CD8-positive, alpha-beta memory T cell (primary cell): ENCODE measurements around the gene MET. TPM values are rescaled to one million over a fixed set of nuclear protein-coding genes. Genes with fewer than 3 reads are reported as not detected.
"Not testable (repeated sequence)": the region's sequence is repeated elsewhere in the genome, so short reads cannot be mapped to it uniquely, and the experiment has no call there.

ENCODE experiments used
- CTCF ChIA-PET: fragments of 350-600 bp; sonication (Branson Sonifier 250); formaldehyde crosslinking; loops from one replicate; lab custom pipeline; 2021; ENCODE audit warnings: antibody characterized with exemption; lab: Charles Lee
- POLR2A ChIA-PET: fragments of 350-600 bp; sonication (Branson Sonifier 250); formaldehyde crosslinking; loops from one replicate; lab custom pipeline; 2021; ENCODE audit warnings: antibody characterized with exemption; lab: Charles Lee
- DNase-seq, 5 donors: peaks; one replicate each; pipeline versions ENCODE4 v3.0.0 to v3.0.0-alpha.2; 2020 to 2022; ENCODE audit warnings: mixed read lengths in 1 of 5
- H3K27ac ChIP-seq: one replicate; pipeline ENCODE4 v1.7.0; 2013; ENCODE audit warnings: low read depth, mild to moderate bottlenecking, low read length, moderate library complexity
- H3K27me3 ChIP-seq: 2 replicates; pipeline ENCODE4 v1.7.0; 2013; ENCODE audit warnings: low read length, mild to moderate bottlenecking; ENCODE audit not compliant: insufficient read depth, poor library complexity, severe bottlenecking
- H3K36me3 ChIP-seq: 2 replicates; pipeline ENCODE4 v1.7.0; 2013; ENCODE audit warnings: mild to moderate bottlenecking, low read length, moderate library complexity; ENCODE audit not compliant: insufficient read depth
- H3K4me1 ChIP-seq: 2 replicates; pipeline ENCODE4 v1.7.0; 2013; ENCODE audit warnings: mild to moderate bottlenecking, low read length, moderate library complexity; ENCODE audit not compliant: insufficient read depth
- H3K4me3 ChIP-seq: 2 replicates; pipeline ENCODE4 v1.7.0; 2013; ENCODE audit warnings: mild to moderate bottlenecking, low read length
- H3K9me3 ChIP-seq: 2 replicates; pipeline ENCODE4 v1.7.0; 2013; ENCODE audit warnings: mild to moderate bottlenecking, low read length
- H3K27ac Mint-ChIP-seq, 8 donors: one replicate each; pipeline ENCODE4 v1.8.0; 2020 to 2021; ENCODE audit warnings: mixed read lengths in 8 of 8, mild to moderate bottlenecking in 6 of 8, inconsistent platforms in 3 of 8, moderate library complexity in 3 of 8
- H3K27me3 Mint-ChIP-seq, 2 donors: one replicate each; pipeline ENCODE4 v1.8.0; 2020 to 2021; ENCODE audit warnings: mixed read lengths in 2 of 2, mild to moderate bottlenecking in 1 of 2, moderate library complexity in 1 of 2
- H3K36me3 Mint-ChIP-seq, 3 donors: one replicate each; pipeline ENCODE4 v1.8.0; 2020 to 2021; ENCODE audit warnings: mixed read lengths in 3 of 3, inconsistent platforms in 1 of 3, mild to moderate bottlenecking in 1 of 3
- H3K4me1 Mint-ChIP-seq, 3 donors: one replicate each; pipeline ENCODE4 v1.8.0; 2020 to 2021; ENCODE audit warnings: mixed read lengths in 3 of 3, inconsistent platforms in 1 of 3, mild to moderate bottlenecking in 1 of 3
- H3K4me3 Mint-ChIP-seq, 7 donors: one replicate each; pipeline ENCODE4 v1.8.0; 2020 to 2021; ENCODE audit warnings: mixed read lengths in 7 of 7, mild to moderate bottlenecking in 6 of 7, moderate library complexity in 4 of 7, inconsistent platforms in 2 of 7
- H3K9me3 Mint-ChIP-seq, 5 donors: one replicate each; pipeline ENCODE4 v1.8.0; 2020 to 2022; ENCODE audit warnings: mixed read lengths in 5 of 5, mild to moderate bottlenecking in 3 of 5, moderate library complexity in 2 of 5, inconsistent platforms in 1 of 5
- polyA plus RNA-seq: library from polyadenylated mRNA; unstranded; fragments of 300-500 nt; fragmentation: Illumina TruSeq; gene quantifications from one replicate; pipeline ENCODE4 v1.2.3, GENCODE V29; 2021
- total RNA-seq, 2 experiments: library from RNA; stranded (reverse); gene quantifications; one replicate each; pipeline ENCODE4 v1.2.3, GENCODE V29; 2021

MET gene
- total and polyA plus RNA-seq, 3 experiments from 2014 or later, result 3.1 to 4.3 TPM; not detected in 1

DNA sequence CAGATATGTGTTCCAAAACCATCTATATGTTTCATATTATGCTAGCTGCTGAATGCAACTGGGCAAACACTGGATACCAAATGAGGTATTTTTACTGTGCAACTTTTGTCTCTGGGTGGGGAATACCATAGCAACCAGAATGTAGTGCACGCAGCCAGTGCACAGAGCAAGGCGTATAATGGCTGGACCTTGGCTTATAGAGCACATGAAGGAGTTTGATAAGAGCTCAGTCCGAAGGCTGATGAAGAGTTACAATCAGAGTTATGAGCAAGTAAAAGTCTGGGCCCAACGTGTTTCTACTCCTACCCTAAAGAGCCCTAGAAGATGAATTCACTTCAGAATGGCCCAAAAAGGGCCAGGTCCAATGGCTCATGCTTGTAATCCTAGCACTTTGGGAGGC is 82.2 kb downstream of the MET start:
- H3K27ac Mint-ChIP-seq, result no peak overlapping the region
- Histone ChIP-seq H3K27ac (no peak overlapping the region), H3K4me1 (no peaks in the 10 kb centered on the region), H3K4me3 (no peak overlapping the region), H3K36me3 (no peaks in the 10 kb centered on the region), H3K9me3 (no peaks in the 10 kb centered on the region), H3K27me3 (no peaks in the 10 kb centered on the region)
- POLR2A ChIA-PET, result no interaction called here
- no peaks in the 10 kb centered on the region for H3K36me3 Mint-ChIP-seq
- CTCF ChIA-PET, result interaction anchor here (0.6 kb wide), 1 partner anchor 124 kb away, joined by 4 read pairs; no protein-coding TSS in a partner anchor
- peaks cover 0 to 13% (median 6%) of the 10 kb centered on the region in 5 donors for H3K9me3 Mint-ChIP-seq
- DNase-seq, result no peak
- H3K27me3 Mint-ChIP-seq, result peaks cover 0 to 7% of the 10 kb centered on the region in 2 donors
- no peaks in the 10 kb centered on the region for H3K4me1 Mint-ChIP-seq
- no peak overlapping the region for H3K4me3 Mint-ChIP-seq

DNA sequence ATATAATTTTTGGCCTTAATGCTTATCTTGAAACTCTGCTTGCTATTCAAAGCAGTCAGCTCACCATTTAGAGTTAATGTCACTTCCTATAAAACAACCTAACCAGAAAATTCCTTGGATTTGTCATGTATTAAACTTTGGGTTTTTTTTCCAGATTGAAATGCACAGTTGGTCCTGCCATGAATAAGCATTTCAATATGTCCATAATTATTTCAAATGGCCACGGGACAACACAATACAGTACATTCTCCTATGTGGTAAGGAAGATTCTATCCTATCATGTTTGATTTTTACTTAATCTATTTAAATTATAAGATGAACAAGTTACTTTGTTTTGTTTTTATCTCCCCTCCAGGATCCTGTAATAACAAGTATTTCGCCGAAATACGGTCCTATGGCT is 85.3 kb downstream of the MET start:
- POLR2A ChIA-PET, result no interaction called here
- H3K27ac ChIP-seq, result no peak overlapping the region
- CTCF ChIA-PET, result no interaction called here

DNA sequence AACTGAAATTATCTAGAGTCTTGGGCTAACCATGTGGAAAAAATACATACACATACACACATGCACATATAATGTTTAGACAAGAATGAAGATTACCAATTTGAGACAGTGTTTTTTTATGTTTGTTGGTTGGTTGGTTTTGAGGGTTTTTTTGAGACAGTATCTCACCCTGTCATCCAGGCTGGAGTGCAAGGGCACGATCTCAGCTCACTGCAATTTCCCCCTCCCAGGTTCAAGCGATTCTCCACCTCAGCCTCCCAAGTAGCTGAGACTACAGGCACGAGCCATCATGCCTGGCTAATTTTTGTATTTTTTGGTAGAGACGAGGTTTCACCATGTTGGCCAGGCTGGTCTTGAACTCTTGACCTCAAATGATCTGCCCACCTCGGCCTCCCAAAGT is 87.6 kb downstream of the MET start:
- H3K4me1 ChIP-seq, H3K9me3 Mint-ChIP-seq, H3K36me3 Mint-ChIP-seq, H3K9me3 ChIP-seq, H3K4me3 ChIP-seq, H3K27me3 Mint-ChIP-seq, H3K27ac ChIP-seq, H3K4me1 Mint-ChIP-seq, H3K4me3 Mint-ChIP-seq, H3K36me3 ChIP-seq, CTCF ChIA-PET, H3K27ac Mint-ChIP-seq, H3K27me3 ChIP-seq, DNase-seq, POLR2A ChIA-PET: not testable (repeated sequence)

More for the DNA sequence above, 85.3 kb downstream of the MET start:
- H3K4me1 ChIP-seq, result no peaks in the 10 kb centered on the region
- H3K9me3 Mint-ChIP-seq, result no peaks in the 10 kb centered on the region
- no peak for DNase-seq
- H3K36me3 ChIP-seq, result no peaks in the 10 kb centered on the region
- no peak overlapping the region for H3K4me3 ChIP-seq
- peaks cover 0 to 7% of the 10 kb centered on the region in 2 donors for H3K27me3 Mint-ChIP-seq
- H3K9me3 ChIP-seq, result no peaks in the 10 kb centered on the region
- H3K27me3 ChIP-seq, result no peaks in the 10 kb centered on the region
- H3K4me3 Mint-ChIP-seq, result no peak overlapping the region
- H3K36me3 Mint-ChIP-seq, result no peaks in the 10 kb centered on the region
- no peaks in the 10 kb centered on the region for H3K4me1 Mint-ChIP-seq
- no peak overlapping the region for H3K27ac Mint-ChIP-seq

DNA sequence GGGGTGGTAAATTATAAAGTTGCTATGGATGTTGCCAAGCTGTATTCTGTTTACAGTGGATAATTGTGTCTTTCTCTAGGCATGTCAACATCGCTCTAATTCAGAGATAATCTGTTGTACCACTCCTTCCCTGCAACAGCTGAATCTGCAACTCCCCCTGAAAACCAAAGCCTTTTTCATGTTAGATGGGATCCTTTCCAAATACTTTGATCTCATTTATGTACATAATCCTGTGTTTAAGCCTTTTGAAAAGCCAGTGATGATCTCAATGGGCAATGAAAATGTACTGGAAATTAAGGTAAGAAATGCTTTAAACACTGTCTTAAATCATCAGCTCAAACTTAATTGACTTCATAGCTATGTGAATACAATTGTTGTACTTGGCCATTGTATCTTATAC is 91.0 kb downstream of the MET start:
- Mint-ChIP-seq H3K4me1 (no peaks in the 10 kb centered on the region), H3K9me3 (no peaks in the 10 kb centered on the region), H3K27ac (no peak overlapping the region), H3K4me3 (no peak overlapping the region), H3K36me3 (no peaks in the 10 kb centered on the region), H3K27me3 (peaks cover 3% of the 10 kb centered on the region in 2 donors)
- Histone ChIP-seq H3K9me3 (no peaks in the 10 kb centered on the region), H3K36me3 (no peaks in the 10 kb centered on the region), H3K27ac (no peak overlapping the region), H3K4me1 (no peaks in the 10 kb centered on the region), H3K4me3 (no peak overlapping the region), H3K27me3 (peaks cover 5% of the 10 kb centered on the region)
- ChIA-PET POLR2A (no interaction called here), CTCF (no interaction called here)
- no peak for DNase-seq

DNA sequence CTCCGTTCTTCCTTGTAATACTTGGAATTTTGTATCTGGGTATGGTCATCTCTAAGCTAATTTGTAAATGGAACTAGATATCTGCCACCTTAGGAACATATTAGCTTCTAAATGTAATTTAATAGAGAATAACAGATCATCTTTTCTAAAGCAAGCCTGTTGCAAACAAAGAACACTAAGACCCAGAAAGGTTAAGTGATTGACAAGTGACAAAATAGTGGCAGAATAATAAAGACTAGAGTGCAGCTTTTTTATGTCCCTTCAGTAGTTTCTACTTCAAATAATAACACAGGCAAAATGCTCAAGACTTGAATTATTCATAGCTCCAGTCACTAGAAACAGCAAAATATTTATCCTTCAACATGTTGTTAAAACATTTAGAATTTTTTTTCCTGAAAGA is 91.7 kb downstream of the MET start:
- no peaks in the 10 kb centered on the region for H3K9me3 Mint-ChIP-seq
- no peak overlapping the region for H3K4me3 Mint-ChIP-seq
- Histone ChIP-seq H3K4me3 (no peak overlapping the region), H3K27ac (no peak overlapping the region), H3K36me3 (no peaks in the 10 kb centered on the region), H3K9me3 (no peaks in the 10 kb centered on the region), H3K4me1 (no peaks in the 10 kb centered on the region), H3K27me3 (peaks cover 5% of the 10 kb centered on the region)
- no peak overlapping the region for H3K27ac Mint-ChIP-seq
- peaks cover 3% of the 10 kb centered on the region in 2 donors for H3K27me3 Mint-ChIP-seq
- CTCF ChIA-PET, result no interaction called here
- H3K36me3 Mint-ChIP-seq, result no peaks in the 10 kb centered on the region
- DNase-seq, result no peak
- no peaks in the 10 kb centered on the region for H3K4me1 Mint-ChIP-seq
- POLR2A ChIA-PET, result no interaction called here

DNA sequence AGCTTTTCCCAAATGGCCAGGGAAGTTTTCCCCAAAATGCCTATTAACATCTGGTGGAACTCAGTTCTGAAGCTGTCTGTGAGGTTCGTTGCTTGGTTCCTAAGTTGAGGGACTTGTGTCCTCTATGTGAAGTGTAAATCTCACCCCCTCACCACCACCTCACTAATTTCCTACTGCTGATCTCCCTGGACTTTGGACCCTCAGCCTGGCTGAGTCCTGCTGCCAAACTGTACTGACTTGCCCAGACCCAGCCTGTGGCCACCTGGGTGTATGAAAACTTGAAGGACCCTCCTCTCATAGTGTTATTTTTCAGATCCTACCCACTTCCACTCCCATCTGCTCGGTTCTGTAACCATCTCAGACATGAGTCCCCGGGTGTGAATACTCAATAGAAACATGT is 94.9 kb downstream of the MET start:
- H3K4me3 ChIP-seq, result no peak overlapping the region
- ChIA-PET POLR2A (no interaction called here), CTCF (no interaction called here)
- no peaks in the 10 kb centered on the region for H3K36me3 ChIP-seq
- H3K27ac Mint-ChIP-seq, result peak overlapping the region in 1 of 8 donors; percentile 61
- H3K4me1 ChIP-seq, result no peaks in the 10 kb centered on the region
- H3K27me3 ChIP-seq, result peaks cover 5% of the 10 kb centered on the region
- no peak for DNase-seq
- H3K4me3 Mint-ChIP-seq, result no peak overlapping the region
- H3K9me3 Mint-ChIP-seq, result no peaks in the 10 kb centered on the region
- no peaks in the 10 kb centered on the region for H3K36me3 Mint-ChIP-seq
- no peak overlapping the region for H3K27ac ChIP-seq
- no peaks in the 10 kb centered on the region for H3K4me1 Mint-ChIP-seq
- peaks cover 11 to 17% of the 10 kb centered on the region in 2 donors for H3K27me3 Mint-ChIP-seq
- H3K9me3 ChIP-seq, result no peaks in the 10 kb centered on the region

DNA sequence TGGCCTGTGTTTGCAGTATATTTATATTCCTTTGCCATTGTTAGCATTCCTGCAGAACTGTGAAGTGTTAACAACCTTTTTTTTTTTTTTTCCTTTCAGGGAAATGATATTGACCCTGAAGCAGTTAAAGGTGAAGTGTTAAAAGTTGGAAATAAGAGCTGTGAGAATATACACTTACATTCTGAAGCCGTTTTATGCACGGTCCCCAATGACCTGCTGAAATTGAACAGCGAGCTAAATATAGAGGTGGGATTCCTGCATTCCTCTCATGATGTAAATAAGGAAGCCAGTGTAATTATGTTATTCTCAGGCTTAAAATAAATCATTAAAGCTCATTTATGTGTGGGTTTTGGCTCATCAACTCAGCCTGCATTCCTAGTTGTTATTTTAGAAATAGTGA is 97.5 kb downstream of the MET start:
- H3K27ac Mint-ChIP-seq, result no peak overlapping the region
- CTCF ChIA-PET, result no interaction called here

DNA sequence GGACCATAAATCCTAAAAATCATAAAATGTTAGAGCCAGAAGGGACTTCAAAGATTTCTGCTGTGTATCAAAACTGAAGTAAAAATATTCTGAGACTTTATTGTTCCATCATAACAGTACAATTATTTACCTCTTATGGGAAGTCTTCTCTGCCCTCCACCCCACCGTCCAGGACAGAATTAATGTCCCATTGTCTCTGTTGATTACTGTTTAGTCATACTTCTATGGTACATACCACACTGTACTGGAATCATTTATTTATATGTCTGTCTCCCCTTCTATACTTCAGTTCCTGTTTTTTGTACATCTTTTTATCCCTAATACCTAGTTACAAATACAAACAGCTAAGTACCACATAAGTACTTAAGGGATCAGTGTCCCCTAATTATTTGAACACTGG is 98.9 kb downstream of the MET start:
- Histone ChIP-seq H3K36me3 (no peaks in the 10 kb centered on the region), H3K4me3 (no peak overlapping the region), H3K9me3 (no peaks in the 10 kb centered on the region), H3K4me1 (no peaks in the 10 kb centered on the region), H3K27me3 (peaks cover 5% of the 10 kb centered on the region), H3K27ac (no peak overlapping the region)
- no peak overlapping the region for H3K4me3 Mint-ChIP-seq
- CTCF ChIA-PET, result no interaction called here
- H3K36me3 Mint-ChIP-seq, result no peaks in the 10 kb centered on the region
- POLR2A ChIA-PET, result no interaction called here
- no peak for DNase-seq
- H3K27ac Mint-ChIP-seq, result no peak overlapping the region
- H3K27me3 Mint-ChIP-seq, result peaks cover 12 to 34% of the 10 kb centered on the region in 2 donors
- no peaks in the 10 kb centered on the region for H3K4me1 Mint-ChIP-seq
- no peaks in the 10 kb centered on the region for H3K9me3 Mint-ChIP-seq

More for the DNA sequence above, 97.5 kb downstream of the MET start:
- H3K27me3 ChIP-seq, result peaks cover 5% of the 10 kb centered on the region
- H3K9me3 ChIP-seq, result no peaks in the 10 kb centered on the region
- no peak overlapping the region for H3K27ac ChIP-seq
- H3K4me3 ChIP-seq, result no peak overlapping the region
- Mint-ChIP-seq H3K27me3 (peaks cover 13 to 31% of the 10 kb centered on the region in 2 donors), H3K4me1 (no peaks in the 10 kb centered on the region), H3K36me3 (no peaks in the 10 kb centered on the region), H3K4me3 (no peak overlapping the region), H3K9me3 (no peaks in the 10 kb centered on the region)
- DNase-seq, result no peak
- no peaks in the 10 kb centered on the region for H3K4me1 ChIP-seq
- POLR2A ChIA-PET, result no interaction called here
- H3K36me3 ChIP-seq, result no peaks in the 10 kb centered on the region

DNA sequence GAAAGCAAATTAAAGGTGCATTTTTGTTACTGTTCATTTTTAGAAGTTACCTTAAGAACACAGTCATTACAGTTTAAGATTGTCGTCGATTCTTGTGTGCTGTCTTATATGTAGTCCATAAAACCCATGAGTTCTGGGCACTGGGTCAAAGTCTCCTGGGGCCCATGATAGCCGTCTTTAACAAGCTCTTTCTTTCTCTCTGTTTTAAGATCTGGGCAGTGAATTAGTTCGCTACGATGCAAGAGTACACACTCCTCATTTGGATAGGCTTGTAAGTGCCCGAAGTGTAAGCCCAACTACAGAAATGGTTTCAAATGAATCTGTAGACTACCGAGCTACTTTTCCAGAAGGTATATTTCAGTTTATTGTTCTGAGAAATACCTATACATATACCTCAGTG is 99.6 kb downstream of the MET start:
- Mint-ChIP-seq H3K27me3 (peaks cover 12 to 34% of the 10 kb centered on the region in 2 donors), H3K36me3 (no peaks in the 10 kb centered on the region), H3K27ac (no peak overlapping the region), H3K4me1 (no peaks in the 10 kb centered on the region), H3K9me3 (no peaks in the 10 kb centered on the region), H3K4me3 (no peak overlapping the region)
- Histone ChIP-seq H3K27me3 (peaks cover 5% of the 10 kb centered on the region), H3K4me3 (no peak overlapping the region), H3K9me3 (no peaks in the 10 kb centered on the region), H3K4me1 (no peaks in the 10 kb centered on the region), H3K36me3 (no peaks in the 10 kb centered on the region), H3K27ac (no peak overlapping the region)
- no peak for DNase-seq
- ChIA-PET POLR2A (no interaction called here), CTCF (no interaction called here)
